SK-N-SH (cell line): Measurements from ENCODE around the gene ARHGEF28. TPM values are rescaled to one million over a fixed set of nuclear protein-coding genes. Genes with fewer than 3 reads are reported as not detected.

Source experiments
- CTCF ChIA-PET: fragments of 300-600, 350-600 bp; formaldehyde crosslinking; extraction: SDS; loops from one replicate; lab custom pipeline; 2021; lab: Yijun Ruan, JAX
- POLR2A ChIA-PET: fragments of 350-600 bp; sonication (Branson Sonifier 250); formaldehyde crosslinking; extraction: SDS; loops from one replicate; lab custom pipeline; 2020; ENCODE audit warnings: antibody characterized with exemption, inconsistent platforms; lab: Yijun Ruan, JAX
- DNase-seq: peaks from one replicate; pipeline ENCODE4 v3.0.0; 2012
- H2AFZ ChIP-seq: fragments of 200-600 bp; sonication (generic); 2 replicates; pipeline ENCODE4 v1.8.1; 2016; ENCODE audit warnings: antibody characterized with exemption, mild to moderate bottlenecking, low read depth
- H3F3A ChIP-seq: fragments of 200-600 bp; sonication (generic); replicated peaks from 2 replicates; pipeline ENCODE3; 2016; ENCODE audit warnings: antibody characterized with exemption, mild to moderate bottlenecking; ENCODE audit not compliant: insufficient read depth
- H3K27ac ChIP-seq, 2 experiments: fragments of 200-500 bp in 1 of 2; fragments of 200-600 bp in 1 of 2; sonication (Bioruptor generic) in 1 of 2; sonication (generic), shearing (Covaris generic) in 1 of 2; 2 replicates each; pipeline versions ENCODE4 v1.5.1 to v1.6.1; 2014 to 2016; ENCODE audit warnings: low read depth in 2 of 2, inconsistent platforms in 1 of 2, low read length in 1 of 2, mild to moderate bottlenecking in 1 of 2, mixed read lengths in 1 of 2
- H3K27me3 ChIP-seq: fragments of 200-600 bp; sonication (generic), shearing (Covaris generic); 2 replicates; pipeline ENCODE4 v1.6.1; 2016; ENCODE audit warnings: mixed run types; ENCODE audit not compliant: insufficient read depth
- H3K36me3 ChIP-seq, 2 experiments: fragments of 200-500 bp in 1 of 2; fragments of 200-600 bp in 1 of 2; sonication (Bioruptor generic) in 1 of 2; sonication (generic) in 1 of 2; replicated peaks in 1 of 2; 2 replicates each; pipeline versions ENCODE3 to v1.5.1; 2014 to 2016; ENCODE audit warnings: low read length in 1 of 2, mild to moderate bottlenecking in 1 of 2; ENCODE audit not compliant: insufficient read depth in 2 of 2, control insufficient read depth in 1 of 2
- H3K4me1 ChIP-seq, 2 experiments: fragments of 200-500 bp in 1 of 2; fragments of 200-600 bp in 1 of 2; sonication (Bioruptor generic) in 1 of 2; sonication (generic), shearing (Covaris generic) in 1 of 2; 2 replicates each; pipeline versions ENCODE4 v1.5.1 to v1.6.1; 2014 to 2016; ENCODE audit warnings: low read depth in 1 of 2, low read length in 1 of 2, mixed run types in 1 of 2; ENCODE audit not compliant: insufficient read depth in 2 of 2, control insufficient read depth in 1 of 2
- H3K4me2 ChIP-seq: fragments of 200-600 bp; sonication (generic), shearing (Covaris generic); 2 replicates; pipeline ENCODE4 v1.6.1; 2017; ENCODE audit warnings: mixed run types
- H3K4me3 ChIP-seq, 2 experiments: fragments of 200-500 bp in 1 of 2; fragments of 200-600 bp in 1 of 2; sonication (Bioruptor generic) in 1 of 2; sonication (generic), shearing (Covaris generic) in 1 of 2; 2 replicates each; pipeline versions ENCODE4 v1.5.1 to v1.8.1; 2014 to 2016; ENCODE audit warnings: low read depth in 2 of 2, inconsistent platforms in 1 of 2, low read length in 1 of 2, mild to moderate bottlenecking in 1 of 2, mixed read lengths in 1 of 2, moderate library complexity in 1 of 2
- H3K79me2 ChIP-seq: fragments of 200-600 bp; sonication (generic); 2 replicates; pipeline ENCODE4 v1.8.1; 2017; ENCODE audit warnings: mild to moderate bottlenecking; ENCODE audit not compliant: insufficient read depth
- H3K9ac ChIP-seq: fragments of 200-600 bp; sonication (generic); 2 replicates; pipeline ENCODE4 v1.6.1; 2017; ENCODE audit warnings: mixed run types
- H3K9me2 ChIP-seq: fragments of 200-600 bp; sonication (generic); 2 replicates; pipeline ENCODE4 v1.6.1; 2017; ENCODE audit warnings: mixed run types
- H3K9me3 ChIP-seq: fragments of 200-600 bp; sonication (generic); 2 replicates; pipeline ENCODE4 v1.6.1; 2017; ENCODE audit warnings: mixed run types, mild to moderate bottlenecking, moderate library complexity
- H4K20me1 ChIP-seq: fragments of 200-600 bp; sonication (generic); 2 replicates; pipeline ENCODE4 v1.6.1; 2017; ENCODE audit warnings: mild to moderate bottlenecking, mixed run types; ENCODE audit not compliant: insufficient read depth
- ELF1 ChIP-seq: IDR thresholded peaks from 2 replicates; pipeline ENCODE4 v1.4.0; 2012
- EP300 ChIP-seq, 2 experiments: IDR thresholded peaks; 2 replicates each; pipeline versions ENCODE4 v1.4.0 to v1.6.1; 2012; ENCODE audit warnings: borderline replicate concordance in 1 of 2, low read depth in 1 of 2, low read length in 1 of 2
- EZH2phosphoT487 ChIP-seq: fragments of 200-600 bp; sonication (generic); IDR thresholded peaks from 2 replicates; pipeline ENCODE4 v1.6.1; 2017; ENCODE audit warnings: low read depth, mixed run types, mild to moderate bottlenecking, antibody characterized with exemption, moderate library complexity, borderline replicate concordance
- FOSL2 ChIP-seq: IDR thresholded peaks from 2 replicates; pipeline ENCODE4 v1.4.0; 2012; ENCODE audit warnings: low read depth, mild to moderate bottlenecking, moderate library complexity, borderline replicate concordance
- FOXM1 ChIP-seq: IDR thresholded peaks from 2 replicates; pipeline ENCODE4 v1.4.0; 2012; ENCODE audit warnings: low read depth, mild to moderate bottlenecking
- GATA2 ChIP-seq: sonication (generic); formaldehyde crosslinking; IDR thresholded peaks from 2 replicates; pipeline ENCODE4 v1.5.0; 2020; ENCODE audit warnings: mild to moderate bottlenecking, missing genetic modification reagents
- POLR2AphosphoS5 ChIP-seq: IDR thresholded peaks from 2 replicates; pipeline ENCODE4 v1.6.1; 2012; ENCODE audit warnings: low read depth, low read length
- RAD21 ChIP-seq: IDR thresholded peaks from 2 replicates; pipeline ENCODE4 v1.6.1; 2012; ENCODE audit warnings: mild to moderate bottlenecking, low read length
- RFX5 ChIP-seq: IDR thresholded peaks from 2 replicates; pipeline ENCODE4 v1.6.1; 2012; ENCODE audit warnings: mild to moderate bottlenecking, improper control_type of control experiment, low read length
- RXRA ChIP-seq: IDR thresholded peaks from 2 replicates; pipeline ENCODE4 v1.4.0; 2012; ENCODE audit warnings: low read depth, mild to moderate bottlenecking, borderline replicate concordance
- SMC3 ChIP-seq: IDR thresholded peaks from 2 replicates; pipeline ENCODE4 v1.6.1; 2012; ENCODE audit warnings: low read depth, low read length, improper control_type of control experiment
- TAF1 ChIP-seq: IDR thresholded peaks from 2 replicates; pipeline ENCODE4 v1.6.1; 2012; ENCODE audit warnings: low read depth, mild to moderate bottlenecking, low read length, moderate library complexity, borderline replicate concordance
- TCF12 ChIP-seq: IDR thresholded peaks from 2 replicates; pipeline ENCODE4 v1.4.0; 2012
- TEAD4 ChIP-seq: IDR thresholded peaks from 2 replicates; pipeline ENCODE4 v1.4.0; 2012; ENCODE audit warnings: mild to moderate bottlenecking, borderline replicate concordance; ENCODE audit not compliant: insufficient read depth
- USF2 ChIP-seq: fragments of 150-350 bp; IDR thresholded peaks from 2 replicates; pipeline ENCODE4 v1.6.1; 2017; ENCODE audit warnings: antibody characterized with exemption, low read length, low read depth, borderline replicate concordance
- WGBS: methylation state at CpG from one replicate; pipeline ENCODE4 v1.1.6; 2017; ENCODE audit warnings: low lambda C conversion rate; 5-methylcytosine and 5-hydroxymethylcytosine counted together
- polyA plus RNA-seq, 3 experiments: library from polyadenylated mRNA; depleted of rRNA; stranded (reverse); fragments of >200 nt; gene quantifications; 2 replicates each; pipeline ENCODE4 v1.2.3, GENCODE V29; 2012
- TF ChIP-seq, protein P1 (sequence below): IDR thresholded peaks from 2 replicates; pipeline ENCODE4 v1.4.0; 2012; ENCODE audit warnings: low read depth, borderline replicate concordance
- TF ChIP-seq, protein P2 (sequence below): IDR thresholded peaks from 2 replicates; pipeline ENCODE4 v1.4.0; 2012; ENCODE audit warnings: low read depth
- TF ChIP-seq, protein P3 (sequence below): fragments of 200-600 bp; sonication (generic); IDR thresholded peaks from 2 replicates; pipeline ENCODE4 v1.6.1; 2017; ENCODE audit warnings: antibody characterized with exemption, mild to moderate bottlenecking, moderate library complexity

ARHGEF28 gene
- polyA plus RNA-seq, 1 of the 3 experiments (the other 2 are of a cell fraction): 4.2 TPM

GRCh38 chr5:73820326-73820725 is 194.3 kb downstream of the ARHGEF28 start:
- TF ChIP-seq GATA2 (CRISPR knock-in tag) (no peak), EZH2phosphoT487 (no peak), FOSL2 (no peak), TAF1 (no peak), TCF12 (no peak), TEAD4 (no peak), POLR2AphosphoS5 (no peak), FOXM1 (no peak), RAD21 (no peak), RFX5 (no peak)
- TF ChIP-seq, protein P1, sequence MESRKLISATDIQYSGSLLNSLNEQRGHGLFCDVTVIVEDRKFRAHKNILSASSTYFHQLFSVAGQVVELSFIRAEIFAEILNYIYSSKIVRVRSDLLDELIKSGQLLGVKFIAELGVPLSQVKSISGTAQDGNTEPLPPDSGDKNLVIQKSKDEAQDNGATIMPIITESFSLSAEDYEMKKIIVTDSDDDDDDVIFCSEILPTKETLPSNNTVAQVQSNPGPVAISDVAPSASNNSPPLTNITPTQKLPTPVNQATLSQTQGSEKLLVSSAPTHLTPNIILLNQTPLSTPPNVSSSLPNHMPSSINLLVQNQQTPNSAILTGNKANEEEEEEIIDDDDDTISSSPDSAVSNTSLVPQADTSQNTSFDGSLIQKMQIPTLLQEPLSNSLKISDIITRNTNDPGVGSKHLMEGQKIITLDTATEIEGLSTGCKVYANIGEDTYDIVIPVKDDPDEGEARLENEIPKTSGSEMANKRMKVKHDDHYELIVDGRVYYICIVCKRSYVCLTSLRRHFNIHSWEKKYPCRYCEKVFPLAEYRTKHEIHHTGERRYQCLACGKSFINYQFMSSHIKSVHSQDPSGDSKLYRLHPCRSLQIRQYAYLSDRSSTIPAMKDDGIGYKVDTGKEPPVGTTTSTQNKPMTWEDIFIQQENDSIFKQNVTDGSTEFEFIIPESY: no peak
- Histone ChIP-seq H3F3A (peaks cover 7% of the 10 kb centered on the region), H3K9ac (no peak overlapping the region), H3K9me3 (no peaks in the 10 kb centered on the region), H3K4me1 (peaks cover 0 to 25% of the 10 kb centered on the region in 2 experiments; a peak in 1 of 4 replicates), H3K9me2 (no peaks in the 10 kb centered on the region), H3K4me2 (no peak overlapping the region), H3K36me3 (no peaks in the 10 kb centered on the region), H3K27me3 (no peaks in the 10 kb centered on the region), H3K27ac (no peak overlapping the region), H4K20me1 (no peaks in the 10 kb centered on the region), H3K4me3 (no peak overlapping the region), H3K79me2 (no peaks in the 10 kb centered on the region), H2AFZ (no peak overlapping the region)
- WGBS: 81% methylated on average over 2 of the region's 2 CpGs
- ChIA-PET POLR2A (no interaction called here), CTCF (interaction anchor here (1.1 kb wide), 1 partner anchor 27 kb away, joined by 3 read pairs; no protein-coding TSS in a partner anchor)
- DNase-seq: no peak

DNA sequence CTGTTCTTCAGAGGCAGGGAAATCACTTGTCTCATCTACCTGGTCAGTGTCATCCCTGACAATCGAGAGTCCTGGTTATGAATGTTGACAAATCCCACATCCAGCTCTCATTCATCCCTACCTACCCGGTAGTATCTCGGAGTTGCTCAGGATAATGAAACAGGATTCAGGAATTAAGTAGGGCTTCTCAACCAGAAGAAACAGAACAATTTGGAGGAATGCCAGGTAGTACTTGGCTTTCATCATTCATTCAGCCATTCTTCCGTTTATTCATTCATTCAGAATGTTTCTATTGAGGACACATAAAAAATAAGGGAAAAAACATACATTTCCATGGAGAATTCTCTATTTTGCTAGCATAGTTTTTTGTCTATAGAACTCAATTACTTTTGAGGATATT is 195.0 kb downstream of the ARHGEF28 start:
- TF ChIP-seq RAD21 (no peak), TCF12 (no peak), SMC3 (no peak), EP300 (IDR thresholded peaks at IDR 0.05; ENCODE audit: borderline replicate concordance in 1 of 2, low read depth in 1 of 2, low read length in 1 of 2) (no peak), USF2 (no peak), RXRA (no peak), POLR2AphosphoS5 (no peak), ELF1 (no peak)
- TF ChIP-seq, protein P2, sequence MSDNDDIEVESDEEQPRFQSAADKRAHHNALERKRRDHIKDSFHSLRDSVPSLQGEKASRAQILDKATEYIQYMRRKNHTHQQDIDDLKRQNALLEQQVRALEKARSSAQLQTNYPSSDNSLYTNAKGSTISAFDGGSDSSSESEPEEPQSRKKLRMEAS: no peak
- TF ChIP-seq, protein P3, sequence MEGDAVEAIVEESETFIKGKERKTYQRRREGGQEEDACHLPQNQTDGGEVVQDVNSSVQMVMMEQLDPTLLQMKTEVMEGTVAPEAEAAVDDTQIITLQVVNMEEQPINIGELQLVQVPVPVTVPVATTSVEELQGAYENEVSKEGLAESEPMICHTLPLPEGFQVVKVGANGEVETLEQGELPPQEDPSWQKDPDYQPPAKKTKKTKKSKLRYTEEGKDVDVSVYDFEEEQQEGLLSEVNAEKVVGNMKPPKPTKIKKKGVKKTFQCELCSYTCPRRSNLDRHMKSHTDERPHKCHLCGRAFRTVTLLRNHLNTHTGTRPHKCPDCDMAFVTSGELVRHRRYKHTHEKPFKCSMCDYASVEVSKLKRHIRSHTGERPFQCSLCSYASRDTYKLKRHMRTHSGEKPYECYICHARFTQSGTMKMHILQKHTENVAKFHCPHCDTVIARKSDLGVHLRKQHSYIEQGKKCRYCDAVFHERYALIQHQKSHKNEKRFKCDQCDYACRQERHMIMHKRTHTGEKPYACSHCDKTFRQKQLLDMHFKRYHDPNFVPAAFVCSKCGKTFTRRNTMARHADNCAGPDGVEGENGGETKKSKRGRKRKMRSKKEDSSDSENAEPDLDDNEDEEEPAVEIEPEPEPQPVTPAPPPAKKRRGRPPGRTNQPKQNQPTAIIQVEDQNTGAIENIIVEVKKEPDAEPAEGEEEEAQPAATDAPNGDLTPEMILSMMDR: no peak
- TF ChIP-seq, all 33 proteins: peak for 0
- POLR2A ChIA-PET: no interaction called here
- H3K9ac ChIP-seq: no peak overlapping the region
- H2AFZ ChIP-seq: no peak overlapping the region
- no peak overlapping the region for H3K4me2 ChIP-seq
- no peaks in the 10 kb centered on the region for H3K9me2 ChIP-seq
- no peak overlapping the region for H3K27ac ChIP-seq
- DNase-seq: no peak
- WGBS: 87% methylated on average over 4 of the region's 4 CpGs
- peaks cover 7% of the 10 kb centered on the region for H3F3A ChIP-seq
- no peaks in the 10 kb centered on the region for H3K36me3 ChIP-seq
- H4K20me1 ChIP-seq: no peaks in the 10 kb centered on the region
- CTCF ChIA-PET: interaction anchor here (0.6 to 1.1 kb wide), 2 partner anchors 25 to 28 kb away, joined by 3 read pairs; no protein-coding TSS in a partner anchor
- peaks cover 0 to 25% of the 10 kb centered on the region in 2 experiments; a peak in 1 of 4 replicates for H3K4me1 ChIP-seq
- no peaks in the 10 kb centered on the region for H3K9me3 ChIP-seq
- H3K27me3 ChIP-seq: no peaks in the 10 kb centered on the region
- H3K79me2 ChIP-seq: no peaks in the 10 kb centered on the region
- no peak overlapping the region for H3K4me3 ChIP-seq
